ENCODE measurements around the gene ELOVL4.

ELOVL4 gene

GRCh38 chr6:79922018-79922417 is 25.3 kb downstream of the ELOVL4 start:
- no peak for DNase-seq (ENCODE audit: insufficient read length, low spot score)
- FAIRE-seq, result no peak

GRCh38 chr6:79913369-79913768 is 34.0 kb downstream of the ELOVL4 start:
- no peak for DNase-seq (ENCODE audit: insufficient read length, low spot score)
- FAIRE-seq, result no peak

GRCh38 chr6:79911992-79912391 is 35.4 kb downstream of the ELOVL4 start:
- no peak for DNase-seq (ENCODE audit: insufficient read length, low spot score)
- no peak for FAIRE-seq

- DNase-seq (ENCODE audit: insufficient read length, low spot score), result no peak
- no peak for FAIRE-seq
Observed at GRCh38 chr6:79909517-79909916, 37.8 kb downstream of the ELOVL4 start.

- no peak for DNase-seq (ENCODE audit: insufficient read length, low spot score)
- FAIRE-seq, result no peak
Observed at GRCh38 chr6:79902046-79902445, 45.3 kb downstream of the ELOVL4 start.

- no peak for FAIRE-seq
- DNase-seq (ENCODE audit: insufficient read length, low spot score), result no peak
Observed at GRCh38 chr6:79898076-79898475, 49.3 kb downstream of the ELOVL4 start.

- FAIRE-seq (no peak), DNase-seq (ENCODE audit: insufficient read length, low spot score) (no peak)
Observed at GRCh38 chr6:79896075-79896449, 51.3 kb downstream of the ELOVL4 start.

GRCh38 chr6:79895382-79896074 is 51.8 kb downstream of the ELOVL4 start:
- DNase-seq (ENCODE audit: insufficient read length, low spot score) (no peak), FAIRE-seq (no peak)

- FAIRE-seq (no peak), DNase-seq (ENCODE audit: insufficient read length, low spot score) (no peak)
Observed at GRCh38 chr6:79894939-79895338, 52.4 kb downstream of the ELOVL4 start.

- FAIRE-seq, result no peak
- DNase-seq (ENCODE audit: insufficient read length, low spot score), result no peak
Observed at GRCh38 chr6:79888587-79888986, 58.8 kb downstream of the ELOVL4 start.

- DNase-seq (ENCODE audit: insufficient read length, low spot score) (no peak), FAIRE-seq (no peak)
Observed at GRCh38 chr6:79878142-79878748, 69.1 kb downstream of the ELOVL4 start.

- FAIRE-seq, result no peak
- DNase-seq (ENCODE audit: insufficient read length, low spot score), result no peak
Observed at GRCh38 chr6:79874531-79875134, 72.7 kb downstream of the ELOVL4 start.

GRCh38 chr6:79872986-79873385 is 74.4 kb downstream of the ELOVL4 start:
- no peak for DNase-seq (ENCODE audit: insufficient read length, low spot score)
- FAIRE-seq, result no peak

- no peak for DNase-seq (ENCODE audit: insufficient read length, low spot score)
- FAIRE-seq, result no peak
Observed at GRCh38 chr6:79872303-79872702, 75.0 kb downstream of the ELOVL4 start.

GRCh38 chr6:79869600-79870084 is 77.7 kb downstream of the ELOVL4 start:
- DNase-seq (ENCODE audit: insufficient read length, low spot score), result peak; percentile 67
- FAIRE-seq, result peak; percentile 92

GRCh38 chr6:79869184-79869583 is 78.2 kb downstream of the ELOVL4 start:
- no peak for FAIRE-seq
- no peak for DNase-seq (ENCODE audit: insufficient read length, low spot score)

GRCh38 chr6:79868098-79868722 is 79.1 kb downstream of the ELOVL4 start:
- DNase-seq (ENCODE audit: insufficient read length, low spot score) (peak; percentile 27), FAIRE-seq (peak; percentile 28)
